DMS 273 treated with DMSO at 0.1 percent for 48 hours (cell line): ENCODE data around the gene MCTP1.

Experiments
- DNase-seq: peaks from one replicate; lab custom pipeline; 2025; lab: John Stamatoyannopoulos, UW

Gene MCTP1

DNA sequence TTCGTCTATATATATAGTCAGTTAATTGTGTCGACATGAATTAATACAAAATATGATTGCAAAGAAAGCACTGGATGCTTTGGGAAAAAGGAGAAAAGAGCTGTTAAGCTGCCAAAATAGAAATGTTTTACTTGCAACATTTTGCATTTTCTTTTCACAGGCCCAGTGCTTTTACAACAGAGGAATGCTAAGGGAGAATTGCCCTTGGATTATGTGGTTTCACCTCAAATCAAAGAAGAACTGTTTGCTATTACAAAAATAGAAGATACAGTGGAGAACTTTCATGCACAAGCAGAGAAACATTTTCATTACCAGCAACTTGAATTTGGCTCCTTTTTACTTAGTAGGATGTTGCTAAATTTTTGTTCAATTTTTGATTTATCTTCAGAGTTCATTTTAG is 590.2 kb downstream of the MCTP1 start:
- no peak for DNase-seq

DNA sequence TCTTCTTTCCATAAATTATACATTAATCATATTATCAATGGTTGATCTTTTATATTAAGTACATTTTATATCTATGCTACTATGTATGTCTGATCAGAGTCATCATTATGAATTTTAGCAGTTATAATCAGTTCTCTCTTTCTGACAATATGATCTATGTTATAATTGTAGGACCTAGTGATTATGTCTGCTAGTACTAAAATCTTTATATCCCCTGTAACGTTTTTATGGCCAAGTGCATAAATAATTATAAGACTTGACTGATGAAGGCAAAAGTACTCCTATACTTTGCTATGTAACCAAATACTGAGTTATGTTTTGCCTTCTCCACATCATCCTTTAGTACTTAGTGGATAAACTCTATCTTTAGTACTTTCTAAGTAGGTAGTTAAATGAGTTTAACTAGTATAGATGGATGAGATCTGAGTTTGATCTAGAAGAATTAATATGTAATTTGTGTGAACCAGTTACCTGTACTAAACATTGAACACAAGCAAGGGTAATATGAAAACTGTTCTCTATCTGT is 591.0 kb downstream of the MCTP1 start:
- no peak for DNase-seq

DNA sequence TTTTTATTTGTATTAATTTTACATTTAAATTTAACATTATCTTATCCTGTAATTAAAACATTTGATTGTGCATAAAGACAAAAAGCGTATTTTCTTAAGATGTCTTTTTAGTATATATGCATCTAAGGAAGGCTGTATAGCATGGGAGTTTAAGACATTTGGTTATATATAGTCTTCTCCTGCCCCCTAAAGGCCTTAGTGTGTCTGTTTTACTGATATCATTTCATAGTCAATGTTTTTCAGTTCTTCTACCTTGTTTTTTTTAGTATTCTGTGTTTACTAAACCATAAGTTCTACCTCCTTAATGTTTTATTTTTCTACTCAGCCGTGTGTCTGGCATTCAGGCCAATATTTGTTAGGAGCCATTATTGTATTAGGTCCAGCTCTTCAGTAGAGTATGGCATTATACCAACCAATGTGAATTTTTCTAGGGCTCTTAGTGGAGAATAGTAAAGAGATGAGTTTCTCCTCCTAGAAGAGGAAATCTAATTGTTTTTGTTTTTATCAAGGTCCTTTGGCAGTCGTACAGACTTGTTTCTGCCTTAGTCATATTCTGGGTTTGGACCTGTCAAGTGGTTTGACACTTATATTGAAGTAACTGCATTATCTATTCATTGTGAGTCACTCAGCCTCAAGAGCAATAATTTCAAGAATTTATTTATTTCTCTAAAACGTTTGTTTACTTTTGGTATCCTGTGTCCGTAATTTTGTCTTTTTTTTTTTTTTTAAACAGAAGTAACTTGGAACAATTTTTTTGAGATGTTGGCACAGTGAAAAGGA is 591.7 kb downstream of the MCTP1 start:
- DNase-seq = peak; percentile 8

DNA sequence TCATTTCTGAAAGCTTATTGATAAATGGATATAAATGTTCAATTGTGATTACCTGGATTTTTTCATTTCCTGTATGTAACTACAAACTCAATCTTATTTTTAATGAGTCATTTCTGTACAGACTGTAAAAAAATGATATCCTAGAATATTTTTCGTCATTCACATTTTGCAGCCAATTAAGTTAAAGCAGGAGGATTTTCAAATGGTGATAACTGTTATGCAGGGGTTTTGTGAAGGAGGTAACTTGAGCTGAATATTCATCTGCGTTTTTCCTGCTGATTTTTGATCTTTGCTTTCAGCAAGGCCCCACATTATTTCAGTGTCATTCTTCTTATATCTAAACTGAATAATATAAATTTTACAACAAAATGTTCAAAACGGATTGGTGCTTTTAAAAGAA is 592.3 kb downstream of the MCTP1 start:
- DNase-seq = no peak

DNA sequence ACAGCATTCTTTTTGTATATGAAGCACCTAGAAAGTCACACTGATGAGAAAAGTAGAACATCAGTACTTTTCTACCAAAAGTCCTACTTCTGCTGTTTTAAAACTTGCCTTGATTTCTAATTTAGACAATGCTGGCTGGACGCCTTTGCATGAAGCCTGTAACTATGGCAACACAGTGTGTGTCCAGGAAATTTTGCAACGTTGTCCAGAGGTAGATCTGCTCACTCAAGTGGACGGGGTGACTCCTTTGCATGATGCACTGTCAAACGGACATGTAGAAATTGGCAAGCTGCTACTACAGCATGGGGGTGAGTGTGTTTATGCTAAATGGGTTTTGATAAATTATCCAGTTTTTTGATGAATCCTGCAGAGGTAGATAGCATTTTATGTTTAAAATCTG is 592.9 kb downstream of the MCTP1 start:
- no peak for DNase-seq

DNA sequence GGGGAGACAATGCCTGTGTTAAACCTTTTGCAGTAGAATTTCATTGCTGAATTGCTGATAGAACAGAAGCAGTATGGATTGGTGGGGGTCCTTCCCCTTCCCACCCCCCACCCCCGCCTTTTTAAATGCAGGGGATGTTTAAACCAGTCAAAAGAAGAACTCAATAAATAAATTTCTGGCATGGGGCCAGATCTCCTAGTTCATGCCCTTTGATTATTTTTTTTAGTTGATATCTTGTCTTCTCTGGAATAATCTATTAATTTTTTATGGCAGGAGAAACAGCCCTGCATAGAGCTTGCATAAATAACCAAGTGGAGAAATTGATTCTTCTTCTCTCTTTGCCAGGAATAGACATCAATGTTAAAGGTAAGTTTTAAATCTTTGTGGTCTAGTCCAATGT is 593.6 kb downstream of the MCTP1 start:
- DNase-seq = no peak

DNA sequence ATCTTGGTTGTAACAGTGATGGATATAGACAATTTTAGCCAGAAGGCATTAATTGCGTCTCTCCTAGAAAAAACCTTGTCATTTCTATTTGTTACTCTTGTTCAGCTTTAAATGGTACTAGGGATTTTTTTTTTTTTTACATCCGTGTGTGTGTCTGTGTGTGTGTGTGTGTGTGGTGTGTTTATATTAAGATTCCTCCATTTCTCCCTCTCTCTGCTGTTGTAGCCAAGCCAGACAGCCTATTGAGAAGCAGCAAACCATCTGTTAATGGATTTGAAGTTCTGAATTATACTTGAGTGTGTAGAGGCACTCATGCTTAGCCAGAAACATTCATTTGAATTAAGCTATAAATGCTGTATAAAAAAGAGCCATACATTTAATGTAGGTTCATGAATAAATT is 594.1 kb downstream of the MCTP1 start:
- peak; percentile 83 for DNase-seq

DNA sequence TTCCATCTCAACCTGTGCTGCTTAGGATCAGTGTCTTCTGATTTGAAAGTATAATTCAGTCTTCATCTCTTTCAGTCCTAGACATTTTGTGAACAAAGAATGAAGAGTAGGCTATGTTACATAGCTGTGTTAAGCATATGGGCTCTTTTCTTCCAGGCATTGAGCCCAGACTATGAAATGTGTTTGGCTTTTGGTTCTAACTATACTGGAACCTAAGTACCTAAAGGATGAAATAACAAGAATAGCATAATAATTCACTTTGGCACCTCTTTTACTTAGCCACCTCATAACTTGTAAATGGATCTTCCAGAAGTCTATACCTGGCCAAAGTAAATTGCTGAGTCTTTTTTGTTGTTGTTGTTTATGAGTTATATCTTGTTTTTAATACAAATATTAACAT is 595.0 kb downstream of the MCTP1 start:
- DNase-seq = peak; percentile 35

DNA sequence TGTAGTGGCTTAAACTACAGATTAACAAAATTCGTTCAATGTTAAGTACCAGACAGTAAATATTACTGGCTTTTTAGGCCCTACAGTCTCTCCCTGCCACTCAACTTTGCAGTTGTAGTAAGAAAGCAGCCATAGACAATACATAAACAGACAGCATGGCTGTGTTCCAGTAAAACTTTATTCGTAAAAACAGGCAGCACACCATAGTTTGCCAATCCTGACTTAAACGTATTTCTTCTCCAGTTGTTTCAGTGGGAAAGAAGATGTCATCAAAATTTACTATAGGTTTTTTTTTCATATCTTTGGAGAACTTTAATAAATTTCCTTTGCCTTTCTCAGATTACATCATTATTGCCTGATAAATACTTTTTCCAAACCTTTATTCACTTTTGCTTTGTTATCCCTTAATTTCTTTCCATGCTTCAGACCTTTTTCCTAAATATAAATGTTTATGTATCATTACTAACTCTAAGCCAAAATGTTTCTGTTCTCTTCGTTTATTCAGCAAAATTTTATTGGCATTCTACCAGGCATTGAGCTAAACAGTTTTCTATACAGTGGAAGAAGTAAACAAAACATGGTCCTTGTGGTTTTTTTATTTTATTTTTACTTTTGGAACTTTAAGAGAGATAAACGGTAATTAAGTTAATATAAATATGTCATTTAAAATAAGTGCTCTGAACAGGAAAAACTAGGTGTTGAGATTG is 601.9 kb downstream of the MCTP1 start:
- no peak for DNase-seq

DNA sequence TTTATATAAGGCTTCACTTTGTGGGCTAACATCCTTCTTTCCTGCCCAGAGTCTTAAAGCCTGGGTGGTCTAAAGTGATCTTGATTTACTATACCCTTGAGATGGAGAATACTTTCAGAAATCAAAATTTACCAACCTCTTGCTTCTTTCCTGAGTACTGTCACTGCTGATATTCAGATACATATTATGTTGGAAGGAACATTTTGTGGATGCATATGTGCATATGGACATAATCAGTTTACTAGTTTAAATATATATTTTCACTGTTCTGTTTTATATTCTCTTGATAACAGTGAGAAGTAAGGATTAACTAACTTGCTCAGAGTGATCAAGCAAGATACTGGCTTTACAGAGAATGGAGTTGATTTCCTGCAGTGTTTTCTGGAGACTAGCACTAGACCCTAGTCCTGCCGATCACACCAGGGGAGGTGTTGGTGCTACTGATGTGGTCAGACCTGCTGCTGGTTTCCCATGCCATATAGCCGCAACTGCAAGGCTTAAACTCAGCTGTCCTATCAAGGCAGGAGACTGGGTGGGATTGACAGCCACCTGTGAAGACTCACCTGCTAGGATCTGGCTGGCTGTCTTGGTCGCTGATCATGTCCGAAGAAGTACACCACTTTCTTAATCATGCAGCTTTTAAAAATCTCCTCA is 608.8 kb downstream of the MCTP1 start:
- no peak for DNase-seq

DNA sequence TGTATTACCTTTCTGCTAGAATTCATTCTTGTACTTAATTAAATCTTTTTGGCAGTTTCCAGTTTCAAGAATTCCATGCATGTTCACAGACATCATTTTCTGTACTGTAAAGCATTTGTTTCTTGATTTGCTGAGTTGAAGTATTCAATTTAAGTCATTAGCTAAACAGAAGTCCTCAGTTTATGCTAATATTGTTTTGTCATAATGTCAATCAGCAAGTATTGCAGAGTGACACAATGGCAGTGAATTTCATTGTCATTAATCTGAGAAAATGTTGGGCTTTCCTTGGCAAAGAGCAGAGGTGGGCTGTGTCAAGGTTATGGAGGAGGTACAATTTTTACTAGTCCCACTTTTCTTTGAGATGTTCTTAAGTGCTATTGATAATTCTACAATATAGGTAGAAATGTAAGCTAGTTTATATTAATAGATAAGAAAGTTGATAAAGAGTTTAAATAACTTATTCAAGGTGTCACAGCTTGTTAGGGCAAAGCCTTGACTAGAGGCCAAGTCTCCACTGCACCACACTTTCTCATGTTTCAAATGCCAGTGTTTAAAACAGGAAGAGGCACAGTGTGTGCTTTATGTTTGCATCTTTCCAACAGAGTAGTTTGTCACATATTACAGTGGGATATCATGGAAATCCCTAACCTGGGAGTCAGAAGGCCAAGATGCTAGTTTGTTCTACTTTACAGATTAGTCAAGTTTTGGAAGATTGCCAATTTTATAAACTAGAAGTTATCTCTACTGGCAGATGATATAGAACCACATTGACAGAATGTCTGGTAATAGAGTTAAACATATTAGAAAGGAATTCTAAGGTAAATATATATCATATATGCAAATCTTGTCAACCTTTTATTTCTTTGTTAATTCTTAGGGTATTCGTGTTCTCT is 610.2 kb downstream of the MCTP1 start:
- peak; percentile 26 for DNase-seq

DNA sequence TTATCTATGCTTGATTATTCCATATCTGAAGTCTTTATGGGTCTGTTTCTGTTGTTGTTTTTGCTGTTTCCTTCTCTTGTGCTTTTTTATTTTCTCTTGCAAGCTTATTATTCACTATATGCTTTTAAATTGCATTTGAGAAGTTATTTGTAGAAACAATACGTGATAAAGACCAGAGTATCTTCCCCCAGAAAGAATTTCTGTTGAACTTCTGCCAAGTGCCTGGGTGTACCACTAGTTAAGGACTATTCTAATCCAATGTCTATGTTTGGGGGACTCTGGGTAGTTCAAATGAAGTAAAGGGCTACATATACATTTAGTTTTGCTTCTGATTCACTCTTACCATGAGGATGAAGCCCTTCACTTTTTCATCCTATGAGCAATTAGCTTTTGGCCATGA is 612.1 kb downstream of the MCTP1 start:
- DNase-seq = no peak

DNA sequence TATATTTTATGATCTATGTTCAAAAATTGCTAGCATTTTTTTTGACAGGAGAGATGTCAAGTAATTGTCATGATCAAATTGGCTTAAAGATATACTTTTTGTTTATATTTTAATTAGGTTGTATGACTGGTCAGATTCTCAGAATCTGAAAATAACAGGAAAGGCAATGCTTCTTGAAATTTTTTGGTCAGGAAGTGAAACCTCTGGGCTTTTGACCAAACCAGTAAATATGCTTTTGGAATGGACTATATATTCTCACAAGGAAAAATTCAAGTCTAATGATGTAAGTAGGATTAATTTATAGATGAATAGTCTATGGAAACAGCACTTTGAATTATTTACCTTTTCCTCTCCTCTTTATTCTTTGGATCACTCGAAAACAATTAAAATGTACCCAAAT is 614.2 kb downstream of the MCTP1 start:
- DNase-seq = no peak

DNA sequence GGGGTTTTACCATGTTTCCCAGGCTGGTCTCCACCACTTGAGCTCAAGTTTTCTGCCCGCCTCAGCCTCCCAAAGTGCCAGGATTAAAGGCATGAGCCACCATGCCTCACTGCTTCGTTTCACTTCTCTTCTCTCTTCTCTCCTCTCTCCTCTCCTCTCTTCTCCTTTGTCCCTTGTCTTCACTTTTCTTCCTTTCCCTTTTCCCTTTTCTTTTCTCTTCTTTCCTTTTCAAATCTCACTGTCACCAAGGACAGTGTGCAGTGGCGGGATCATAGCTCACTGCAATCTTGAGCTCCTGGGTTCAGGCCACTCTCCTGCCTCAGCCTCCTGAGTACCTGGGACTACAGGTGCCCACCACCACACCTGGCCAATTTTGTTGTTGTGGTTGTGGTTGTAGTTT is 617.0 kb downstream of the MCTP1 start:
- no peak for DNase-seq

DNA sequence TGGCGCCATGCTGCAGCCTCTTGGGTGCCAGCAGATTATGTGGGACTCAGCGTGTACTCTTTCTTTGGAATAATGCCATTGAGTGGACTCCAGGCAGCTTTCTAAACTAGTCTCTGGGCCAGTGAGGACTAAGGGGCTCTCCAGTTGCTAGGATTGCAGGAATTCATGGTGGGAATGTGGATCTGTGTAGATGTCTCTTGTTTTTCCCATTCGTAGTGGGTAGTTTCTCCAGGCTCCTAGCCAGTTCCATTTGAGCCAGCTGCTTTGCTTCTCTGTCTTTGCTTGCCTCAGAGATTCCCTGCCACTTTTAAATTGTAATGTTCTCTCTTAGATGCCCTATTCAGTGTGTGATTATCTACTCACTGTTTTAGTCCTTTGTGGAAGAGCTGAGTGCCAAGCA is 623.8 kb downstream of the MCTP1 start:
- no peak for DNase-seq

DNA sequence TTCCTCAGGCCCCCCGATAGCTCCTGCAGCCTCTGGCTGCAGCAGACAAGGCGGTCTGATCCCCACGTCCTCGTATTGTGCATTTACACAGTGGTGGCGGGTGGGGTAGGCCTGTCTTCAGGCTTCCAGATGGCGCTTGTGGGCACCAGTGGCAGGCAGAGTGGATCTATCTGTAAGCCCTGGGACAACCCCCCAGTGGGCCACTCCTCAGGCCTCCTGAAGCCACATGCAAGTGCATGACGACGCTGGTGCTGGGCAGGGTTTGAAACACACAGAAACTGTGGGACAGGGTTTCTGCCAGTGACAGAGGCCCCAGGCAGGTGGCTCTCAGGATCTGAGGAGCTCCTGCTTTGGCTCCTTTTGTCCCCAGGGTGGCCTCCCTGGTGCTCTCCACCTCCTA is 624.4 kb downstream of the MCTP1 start:
- DNase-seq = no peak

DNA sequence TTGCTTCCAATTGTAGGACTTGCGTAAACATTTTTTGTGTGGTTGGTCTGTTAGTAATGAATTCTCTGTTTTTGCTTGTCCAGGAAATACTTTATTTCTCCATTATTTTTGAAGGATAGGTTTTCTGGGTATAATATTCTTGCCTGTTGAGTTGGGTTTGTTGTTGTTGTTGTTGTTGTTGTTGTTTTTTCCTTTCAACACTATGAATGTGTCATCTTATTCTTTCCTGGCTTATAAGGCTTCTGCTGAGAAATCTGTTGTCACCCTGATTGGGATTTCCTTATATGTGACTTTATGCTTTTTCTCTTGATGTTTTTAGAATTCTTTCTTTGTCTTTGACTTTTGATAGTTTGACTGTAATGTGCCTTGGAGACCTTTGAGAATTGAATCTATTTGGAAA is 626.6 kb downstream of the MCTP1 start:
- DNase-seq = no peak
